SK-N-SH treated with all-trans-retinoic acid at 6 μM for 48 hours (cell line): ENCODE measurements around the gene CELF4.

Experiments used
- ARNTL ChIP-seq: fragments of 450-650 bp; formaldehyde crosslinking; IDR thresholded peaks from 2 replicates; pipeline ENCODE4 v1.5.0; 2020; ENCODE audit warnings: low read depth, mild to moderate bottlenecking, moderate library complexity, borderline replicate concordance
- BACH2 ChIP-seq: fragments of 250-450 bp; sonication (Bioruptor Pico); IDR thresholded peaks from 2 replicates; pipeline ENCODE4 v1.9.0; 2021; ENCODE audit warnings: mild to moderate bottlenecking, borderline replicate concordance
- PATZ1 ChIP-seq: fragments of 250-450 bp; sonication (Bioruptor Pico); IDR thresholded peaks from 2 replicates; pipeline ENCODE4 v1.8.0; 2020; ENCODE audit warnings: mild to moderate bottlenecking, moderate library complexity, borderline replicate concordance
- POU6F1 ChIP-seq: fragments of 250-450 bp; sonication (Bioruptor Pico); IDR thresholded peaks from 2 replicates; pipeline ENCODE4 v1.8.0; 2021; ENCODE audit warnings: low read depth, mild to moderate bottlenecking, moderate library complexity, borderline replicate concordance
- RARB ChIP-seq: fragments of 250-450 bp; sonication (Bioruptor Pico); IDR thresholded peaks from 2 replicates; pipeline ENCODE4 v1.8.0; 2021; ENCODE audit warnings: mild to moderate bottlenecking, moderate library complexity
- ZFP30 ChIP-seq: fragments of 450-650 bp; formaldehyde crosslinking; IDR thresholded peaks from 2 replicates; pipeline ENCODE4 v1.5.0; 2022; ENCODE audit warnings: mild to moderate bottlenecking, moderate library complexity

- TF ChIP-seq POU6F1 (CRISPR knock-in tag), result no peak
- no peak for TF ChIP-seq RARB (CRISPR knock-in tag)
- no peak for TF ChIP-seq PATZ1 (CRISPR knock-in tag)
- no peak for TF ChIP-seq ARNTL (CRISPR knock-in tag)
- no peak for TF ChIP-seq BACH2 (CRISPR knock-in tag)
- TF ChIP-seq ZFP30, result no peak
Measured at GRCh38 chr18:37567061-37567993, 1.7 kb upstream of the CELF4 start.
